Adipocyte (in vitro differentiated cells): ENCODE measurements around the gene KCNJ18.
"Not testable (repeated sequence)": the region's sequence is repeated elsewhere in the genome, so short reads cannot be mapped to it uniquely, and the experiment has no call there.

Experiments
- DNase-seq: peaks from one replicate; pipeline ENCODE4 v3.0.0-alpha.2; 2015; ENCODE audit warnings: low read depth
- H3K27me3 ChIP-seq: replicated peaks from 2 replicates; pipeline ENCODE4 v1.7.0; 2013; ENCODE audit warnings: mild to moderate bottlenecking, low read length, moderate library complexity; ENCODE audit not compliant: control insufficient read depth, insufficient read depth
- H3K36me3 ChIP-seq: 2 replicates; pipeline ENCODE4 v1.7.0; 2013; ENCODE audit warnings: low read length, mild to moderate bottlenecking, moderate library complexity; ENCODE audit not compliant: control insufficient read depth, insufficient read depth, severe bottlenecking
- H3K4me1 ChIP-seq: 2 replicates; pipeline ENCODE4 v1.7.0; 2013; ENCODE audit warnings: mild to moderate bottlenecking, low read length, moderate library complexity; ENCODE audit not compliant: control insufficient read depth, insufficient read depth
- H3K4me3 ChIP-seq: 2 replicates; pipeline ENCODE4 v1.7.0; 2013; ENCODE audit warnings: mild to moderate bottlenecking, low read length, moderate library complexity
- H3K9ac ChIP-seq: 2 replicates; pipeline ENCODE4 v1.7.0; 2013; ENCODE audit warnings: mild to moderate bottlenecking, low read length, moderate library complexity
- H3K9me3 ChIP-seq: 2 replicates; pipeline ENCODE4 v1.7.0; 2013; ENCODE audit warnings: mild to moderate bottlenecking, low read length, moderate library complexity; ENCODE audit not compliant: control insufficient read depth

The KCNJ18 gene

DNA sequence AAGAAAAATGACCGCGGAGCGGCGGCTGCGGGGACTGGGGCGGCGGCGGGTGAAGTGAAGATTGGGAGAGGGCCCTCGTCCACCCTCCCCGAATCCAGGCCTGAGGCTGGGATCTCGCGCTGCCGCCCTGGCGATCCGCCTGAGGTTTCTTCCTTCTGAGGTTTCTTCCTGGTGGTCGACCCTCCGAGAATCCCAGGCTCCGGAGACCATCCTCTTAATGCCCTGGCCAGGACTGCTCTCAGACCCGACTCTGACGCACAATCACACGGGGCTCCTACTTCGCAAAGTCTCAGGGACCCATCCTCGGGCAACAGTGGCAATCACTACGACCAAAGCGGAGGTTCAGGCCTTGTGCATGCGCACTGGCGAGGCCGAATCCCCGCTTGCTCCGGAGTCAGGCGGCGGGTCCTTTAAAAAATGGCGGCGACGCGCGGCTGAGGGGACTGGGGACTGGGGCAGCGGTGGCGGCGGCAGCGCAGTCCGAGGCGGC lies 18.0 kb upstream of the KCNJ18 start:
- no peak for DNase-seq
- no peak overlapping the region for H3K4me3 ChIP-seq
- no peak overlapping the region for H3K9ac ChIP-seq
- peaks cover 5% of the 10 kb centered on the region for H3K4me1 ChIP-seq
- no peaks in the 10 kb centered on the region for H3K36me3 ChIP-seq
- H3K9me3 ChIP-seq = no peaks in the 10 kb centered on the region
- H3K27me3 ChIP-seq = peaks cover 26% of the 10 kb centered on the region

DNA sequence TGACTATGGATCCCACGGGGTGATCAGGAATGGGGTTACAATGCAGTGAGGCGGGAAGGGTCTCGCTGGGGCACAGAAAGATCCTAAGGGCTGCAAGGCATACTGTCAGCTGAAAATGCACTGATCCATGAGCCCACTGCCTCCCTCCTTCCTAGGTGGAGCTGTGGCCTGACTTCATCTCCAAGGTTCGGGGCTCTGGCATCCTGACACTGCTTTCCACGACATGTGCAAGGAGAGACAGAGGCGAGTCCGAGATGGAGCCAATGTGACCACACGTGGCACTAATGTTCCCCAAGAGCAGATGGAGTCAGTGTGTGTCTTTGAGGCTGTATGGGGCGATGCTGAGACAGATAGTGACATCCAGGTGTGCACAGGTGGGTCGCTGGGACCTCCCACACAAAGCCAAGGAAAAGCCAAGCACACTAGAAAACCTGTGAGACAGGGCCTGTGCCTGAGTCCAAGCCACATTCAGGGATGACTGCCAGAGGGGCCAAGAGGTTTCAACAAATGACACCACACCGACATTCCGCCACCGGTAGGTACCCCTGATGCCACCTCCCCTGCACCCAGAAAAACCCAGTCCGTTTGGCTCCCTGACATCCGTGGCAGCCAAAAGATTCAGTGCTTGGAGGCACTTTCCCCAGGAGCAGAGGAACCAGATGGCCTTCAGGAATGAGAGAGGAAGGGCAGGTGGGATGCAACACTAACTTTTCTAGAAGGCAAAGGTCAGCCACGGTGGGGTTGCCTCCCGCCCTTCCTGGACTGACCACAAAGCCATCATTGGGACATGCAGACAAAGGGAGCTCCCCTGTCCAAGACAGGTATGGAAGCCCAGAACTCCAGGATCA lies 17.2 kb upstream of the KCNJ18 start:
- not testable (repeated sequence) for H3K4me1 ChIP-seq, DNase-seq, H3K4me3 ChIP-seq, H3K9ac ChIP-seq, H3K36me3 ChIP-seq, H3K9me3 ChIP-seq
- peaks cover 23% of the 10 kb centered on the region for H3K27me3 ChIP-seq

GRCh38 chr17:21675739-21676130 lies 16.6 kb upstream of the KCNJ18 start:
- peaks cover 21% of the 10 kb centered on the region for H3K27me3 ChIP-seq
- H3K4me1 ChIP-seq, H3K36me3 ChIP-seq, H3K4me3 ChIP-seq, DNase-seq, H3K9me3 ChIP-seq, H3K9ac ChIP-seq: not testable (repeated sequence)

- Histone ChIP-seq H3K4me3 (no peak overlapping the region), H3K36me3 (no peaks in the 10 kb centered on the region), H3K4me1 (peaks cover 5% of the 10 kb centered on the region), H3K27me3 (peaks cover 20% of the 10 kb centered on the region), H3K9ac (no peak overlapping the region), H3K9me3 (no peaks in the 10 kb centered on the region)
- no peak for DNase-seq
Observed at GRCh38 chr17:21676281-21677111, 15.8 kb upstream of the KCNJ18 start.

DNA sequence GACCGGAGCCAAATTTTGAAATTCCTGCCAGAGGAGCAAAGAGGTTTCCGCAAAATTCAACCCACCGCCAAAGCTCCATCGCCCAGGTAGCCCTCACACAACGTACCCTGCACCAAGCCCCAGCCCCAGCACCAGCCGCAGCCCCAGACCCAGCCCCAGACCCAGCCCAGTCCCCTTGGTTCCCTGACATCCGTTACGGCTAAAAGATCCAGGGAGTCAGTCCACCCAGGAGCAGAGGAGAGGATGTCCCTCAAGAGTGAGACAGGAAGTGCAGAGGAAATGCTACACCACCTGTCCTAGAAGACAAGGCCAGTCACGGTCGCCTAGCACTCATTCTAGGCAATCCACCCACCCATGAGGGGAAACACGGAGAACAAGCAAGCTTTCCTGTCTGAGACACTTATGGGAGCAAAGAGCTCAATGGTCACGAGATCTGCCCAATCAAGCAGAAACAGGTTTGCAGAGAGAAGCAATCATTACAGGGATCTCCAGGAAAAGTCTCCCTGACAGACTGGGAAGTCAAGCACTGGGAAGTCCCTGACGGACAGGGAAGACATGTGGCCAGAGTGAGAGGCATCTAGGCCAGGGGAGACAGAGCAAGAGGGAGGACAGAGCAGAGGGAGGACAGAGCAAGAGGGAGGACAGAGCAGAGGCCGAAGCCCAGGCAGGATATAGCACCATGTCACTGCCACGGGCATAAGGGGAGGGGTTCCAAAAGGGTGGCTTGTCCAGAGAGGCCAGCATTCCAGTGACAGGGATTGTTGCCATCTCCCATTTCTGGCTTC lies 15.0 kb upstream of the KCNJ18 start:
- Histone ChIP-seq H3K27me3 (peaks cover 18% of the 10 kb centered on the region), H3K4me3 (no peak overlapping the region), H3K36me3 (no peaks in the 10 kb centered on the region), H3K9ac (no peak overlapping the region), H3K4me1 (peaks cover 5% of the 10 kb centered on the region), H3K9me3 (no peaks in the 10 kb centered on the region)
- DNase-seq = no peak

DNA sequence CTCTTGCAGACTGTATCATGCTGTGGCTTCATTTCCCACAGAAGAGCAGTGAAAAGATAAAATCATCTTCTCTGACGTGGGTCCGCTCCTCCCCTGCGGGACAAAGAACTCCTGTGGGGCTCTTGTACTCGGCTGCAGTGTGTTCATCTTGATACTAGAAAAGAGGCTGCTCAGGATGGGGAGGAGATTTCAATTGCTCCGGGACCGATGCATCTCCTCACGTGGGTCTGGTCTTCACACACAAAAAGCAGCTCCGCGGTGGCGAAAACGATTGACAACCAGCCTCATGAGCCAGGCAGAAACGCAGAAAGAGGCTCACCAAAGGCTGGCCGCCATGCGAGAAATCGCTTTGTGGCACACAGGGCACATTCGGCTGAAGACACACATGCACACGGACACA lies 14.4 kb upstream of the KCNJ18 start:
- H3K27me3 ChIP-seq = peaks cover 18% of the 10 kb centered on the region
- no peaks in the 10 kb centered on the region for H3K36me3 ChIP-seq
- no peak overlapping the region for H3K4me3 ChIP-seq
- DNase-seq = no peak
- H3K9me3 ChIP-seq = no peaks in the 10 kb centered on the region
- peaks cover 5% of the 10 kb centered on the region for H3K4me1 ChIP-seq
- no peak overlapping the region for H3K9ac ChIP-seq

- Histone ChIP-seq H3K4me1 (peaks cover 5% of the 10 kb centered on the region), H3K4me3 (no peak overlapping the region), H3K36me3 (no peaks in the 10 kb centered on the region), H3K9me3 (no peaks in the 10 kb centered on the region), H3K9ac (no peak overlapping the region), H3K27me3 (peaks cover 18% of the 10 kb centered on the region)
- no peak for DNase-seq
Observed at GRCh38 chr17:21678393-21679081, 13.8 kb upstream of the KCNJ18 start.

- DNase-seq = no peak
- Histone ChIP-seq H3K4me1 (peaks cover 5% of the 10 kb centered on the region), H3K27me3 (peaks cover 18% of the 10 kb centered on the region), H3K4me3 (no peak overlapping the region), H3K9me3 (no peaks in the 10 kb centered on the region), H3K9ac (no peak overlapping the region), H3K36me3 (no peaks in the 10 kb centered on the region)
Observed at GRCh38 chr17:21679256-21680146, 12.8 kb upstream of the KCNJ18 start.

DNA sequence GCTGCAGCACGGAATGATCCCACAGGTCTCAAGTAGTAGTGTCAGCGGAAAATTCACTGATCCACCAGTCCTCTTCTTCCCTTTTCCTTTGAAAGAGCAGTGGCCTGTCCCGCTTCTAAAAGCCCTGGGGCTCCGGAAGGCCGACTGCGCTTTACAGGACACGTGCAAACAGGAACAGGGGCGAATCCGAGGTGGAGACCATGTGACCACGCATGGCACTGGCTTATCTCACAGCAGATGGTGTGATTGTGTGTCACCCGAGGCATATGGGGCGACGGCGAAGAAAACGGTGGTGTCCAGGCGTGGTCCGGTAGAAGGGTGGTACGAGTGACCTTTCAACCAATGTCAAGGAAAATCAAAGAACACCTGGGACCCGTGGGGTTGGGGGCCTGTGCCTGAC lies 12.0 kb upstream of the KCNJ18 start:
- peaks cover 5% of the 10 kb centered on the region for H3K4me1 ChIP-seq
- H3K27me3 ChIP-seq = peaks cover 15% of the 10 kb centered on the region
- H3K36me3 ChIP-seq = no peaks in the 10 kb centered on the region
- H3K4me3 ChIP-seq = no peak overlapping the region
- DNase-seq = no peak
- no peaks in the 10 kb centered on the region for H3K9me3 ChIP-seq
- no peak overlapping the region for H3K9ac ChIP-seq

DNA sequence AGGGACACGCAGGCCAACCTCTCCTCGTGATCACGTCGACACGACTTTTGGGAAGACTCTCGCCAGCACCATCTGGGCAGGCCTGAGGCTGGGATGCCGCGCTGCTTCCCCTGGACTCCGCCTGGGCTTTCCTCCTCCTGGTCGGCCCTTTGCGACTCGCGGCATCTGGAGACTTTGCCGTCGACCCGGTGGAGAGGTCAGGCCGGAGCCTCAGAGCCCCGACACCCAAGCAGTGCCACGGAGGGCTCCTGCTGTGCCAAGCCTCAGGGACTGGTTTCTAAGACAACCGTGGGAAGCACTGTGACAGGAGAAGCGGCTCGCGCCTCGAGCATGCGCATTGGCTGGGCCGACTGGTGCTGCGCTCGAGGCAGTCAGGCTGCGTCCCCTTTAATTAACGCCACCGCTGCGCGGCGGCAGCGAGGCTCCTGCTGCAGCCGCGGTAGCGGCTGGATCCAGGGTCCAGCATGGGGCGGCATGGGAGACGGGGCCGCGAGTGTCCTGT lies 11.4 kb upstream of the KCNJ18 start:
- H3K4me3 ChIP-seq, H3K4me1 ChIP-seq, H3K36me3 ChIP-seq, H3K9ac ChIP-seq, H3K9me3 ChIP-seq, DNase-seq: not testable (repeated sequence)
- peaks cover 15% of the 10 kb centered on the region for H3K27me3 ChIP-seq
